Measurements from ENCODE around the gene BNIP1.

DNA sequence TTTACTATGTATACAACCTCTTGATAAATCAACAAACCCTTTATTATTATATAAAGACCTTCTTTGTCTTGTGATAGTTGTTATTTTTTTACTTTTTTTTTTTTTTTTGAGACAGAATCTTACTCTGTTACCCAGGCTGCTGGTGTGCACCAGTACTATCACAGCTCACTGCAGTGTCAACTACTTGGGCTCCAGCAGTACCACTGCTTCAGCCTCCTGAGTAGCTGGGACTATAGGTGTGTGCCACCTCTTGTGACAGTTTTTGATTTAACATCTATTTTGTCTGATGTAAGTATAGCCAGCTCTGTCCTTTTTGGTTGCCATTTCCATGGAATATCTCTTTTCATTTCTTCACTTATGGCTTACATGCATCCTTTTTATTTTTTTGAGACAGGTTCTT is 45.5 kb upstream of the BNIP1 start:
- TF ChIP-seq POLR2A (IDR thresholded peaks at IDR 0.05; ENCODE audit: low read depth) (no peak), EP300 (IDR thresholded peaks at IDR 0.05) (no peak), POLR2AphosphoS5 (IDR thresholded peaks at IDR 0.05) (no peak)
- TF ChIP-seq, protein P1, sequence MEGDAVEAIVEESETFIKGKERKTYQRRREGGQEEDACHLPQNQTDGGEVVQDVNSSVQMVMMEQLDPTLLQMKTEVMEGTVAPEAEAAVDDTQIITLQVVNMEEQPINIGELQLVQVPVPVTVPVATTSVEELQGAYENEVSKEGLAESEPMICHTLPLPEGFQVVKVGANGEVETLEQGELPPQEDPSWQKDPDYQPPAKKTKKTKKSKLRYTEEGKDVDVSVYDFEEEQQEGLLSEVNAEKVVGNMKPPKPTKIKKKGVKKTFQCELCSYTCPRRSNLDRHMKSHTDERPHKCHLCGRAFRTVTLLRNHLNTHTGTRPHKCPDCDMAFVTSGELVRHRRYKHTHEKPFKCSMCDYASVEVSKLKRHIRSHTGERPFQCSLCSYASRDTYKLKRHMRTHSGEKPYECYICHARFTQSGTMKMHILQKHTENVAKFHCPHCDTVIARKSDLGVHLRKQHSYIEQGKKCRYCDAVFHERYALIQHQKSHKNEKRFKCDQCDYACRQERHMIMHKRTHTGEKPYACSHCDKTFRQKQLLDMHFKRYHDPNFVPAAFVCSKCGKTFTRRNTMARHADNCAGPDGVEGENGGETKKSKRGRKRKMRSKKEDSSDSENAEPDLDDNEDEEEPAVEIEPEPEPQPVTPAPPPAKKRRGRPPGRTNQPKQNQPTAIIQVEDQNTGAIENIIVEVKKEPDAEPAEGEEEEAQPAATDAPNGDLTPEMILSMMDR (IDR thresholded peaks at IDR 0.05) = no peak
